GM08714 (cell line): ENCODE measurements around the gene SMIM15.

Source experiments
- H3K4me3 ChIP-seq: fragments of 200-500 bp; sonication (Bioruptor generic); 2 replicates; pipeline ENCODE4 v1.5.1; 2014; ENCODE audit warnings: mild to moderate bottlenecking, low read length, inconsistent platforms
- ZNF274 ChIP-seq: IDR thresholded peaks from 2 replicates; pipeline ENCODE4 v1.6.1; 2012; ENCODE audit warnings: mild to moderate bottlenecking, low read depth, low read length

Gene SMIM15

GRCh38 chr5:61139094-61139873 lies 23.0 kb downstream of the SMIM15 start:
- H3K4me3 ChIP-seq, result no peak overlapping the region
- TF ChIP-seq ZNF274, result no peak

- TF ChIP-seq ZNF274, result no peak
- no peak overlapping the region for H3K4me3 ChIP-seq
Measured at GRCh38 chr5:61137835-61138234, 24.4 kb downstream of the SMIM15 start.

- no peak for TF ChIP-seq ZNF274
Measured at GRCh38 chr5:61132559-61132958, 29.7 kb downstream of the SMIM15 start.

GRCh38 chr5:61130289-61130688 lies 32.0 kb downstream of the SMIM15 start:
- no peak overlapping the region for H3K4me3 ChIP-seq
- no peak for TF ChIP-seq ZNF274

More at GRCh38 chr5:61132559-61132958, 29.7 kb downstream of the SMIM15 start:
- H3K4me3 ChIP-seq, result no peak overlapping the region

- no peak overlapping the region for H3K4me3 ChIP-seq
- no peak for TF ChIP-seq ZNF274
Measured at GRCh38 chr5:61123145-61123544, 39.1 kb downstream of the SMIM15 start.

- H3K4me3 ChIP-seq, result no peak overlapping the region
- TF ChIP-seq ZNF274, result no peak
Measured at GRCh38 chr5:61120534-61120933, 41.7 kb downstream of the SMIM15 start.

- TF ChIP-seq ZNF274, result no peak
- no peak overlapping the region for H3K4me3 ChIP-seq
Measured at GRCh38 chr5:61119066-61119465, 43.2 kb downstream of the SMIM15 start.

DNA sequence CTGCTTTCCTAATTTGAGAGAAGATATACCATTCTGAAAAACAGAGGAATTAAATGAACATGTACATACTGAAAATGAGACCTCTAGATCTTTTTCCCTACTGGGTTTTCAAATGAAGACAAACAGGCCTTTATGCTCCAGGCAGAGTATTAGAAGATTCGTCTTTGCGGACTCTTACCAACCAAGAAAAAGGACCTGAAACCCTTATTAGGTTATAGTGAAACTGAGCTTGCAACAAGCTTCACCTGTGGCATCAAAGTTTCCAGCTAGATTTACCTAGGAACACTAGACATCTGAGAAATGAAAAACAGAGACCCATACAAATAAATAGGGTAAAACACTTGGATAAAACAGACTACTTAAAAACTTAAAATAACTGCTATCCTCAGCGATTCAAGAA lies 46.3 kb downstream of the SMIM15 start:
- no peak for TF ChIP-seq ZNF274
- no peak overlapping the region for H3K4me3 ChIP-seq

DNA sequence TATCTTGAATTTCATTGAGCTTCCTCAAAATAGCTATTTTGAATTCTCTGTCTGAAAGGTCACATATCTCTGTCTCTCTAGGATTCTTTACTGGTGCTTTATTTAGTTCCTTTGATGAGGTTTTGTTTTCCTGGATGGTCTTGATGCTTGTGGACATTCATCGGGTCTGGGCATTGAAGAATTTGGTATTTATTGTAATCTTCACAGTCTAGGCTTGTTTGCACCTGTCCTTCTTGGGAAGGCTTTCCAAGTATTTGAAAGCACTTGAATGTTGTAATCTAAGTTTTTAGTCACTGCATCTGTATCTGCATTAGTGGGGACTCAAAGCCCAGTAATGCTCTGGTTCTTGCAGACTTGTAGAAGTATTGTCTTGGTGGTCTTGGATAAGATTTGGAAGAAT lies 47.8 kb downstream of the SMIM15 start:
- H3K4me3 ChIP-seq, result no peak overlapping the region
- TF ChIP-seq ZNF274, result no peak
